ENCODE measurements around the gene THRA.

The THRA gene

DNA sequence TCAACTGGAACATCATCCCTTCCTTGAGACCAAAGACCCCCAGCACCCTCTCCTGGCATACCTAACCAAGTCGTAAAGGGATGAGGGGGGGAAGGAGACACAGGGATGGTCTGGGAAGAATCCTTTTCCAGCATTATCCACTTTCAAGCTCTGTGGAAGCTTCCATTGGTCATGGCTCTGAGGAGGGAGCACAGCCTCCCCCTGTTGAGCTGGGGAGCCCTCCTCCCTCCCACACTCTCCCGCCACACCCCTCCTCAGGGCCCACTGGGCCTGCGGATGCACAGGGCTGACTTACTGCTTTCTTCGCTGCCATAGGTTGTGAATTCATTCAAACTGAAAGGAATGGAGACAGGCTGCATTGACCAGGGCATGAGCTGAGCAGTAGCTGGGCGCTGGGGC, 35.2 kb upstream of the THRA start:
- DNase-seq: no peak

DNA sequence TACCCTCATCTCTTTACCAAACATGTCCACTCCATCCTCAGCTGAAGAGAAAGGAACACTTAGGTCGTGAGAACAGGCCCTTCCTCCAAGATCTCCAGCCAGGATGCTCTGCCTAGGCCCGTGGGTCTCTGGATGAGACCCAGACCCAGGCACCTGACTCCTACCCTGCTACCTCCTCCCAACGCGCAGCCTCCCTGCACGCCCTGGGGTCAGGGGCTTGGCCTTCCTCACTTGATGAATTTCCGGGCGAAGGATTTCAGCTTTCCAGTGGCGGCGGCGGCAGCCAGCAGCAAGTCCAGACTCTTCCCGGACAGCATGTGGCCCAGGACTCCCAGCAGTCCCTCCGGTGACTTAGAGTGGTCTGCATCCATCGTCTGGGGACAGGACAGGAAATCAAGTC, 34.2 kb upstream of the THRA start:
- no peak for DNase-seq

DNA sequence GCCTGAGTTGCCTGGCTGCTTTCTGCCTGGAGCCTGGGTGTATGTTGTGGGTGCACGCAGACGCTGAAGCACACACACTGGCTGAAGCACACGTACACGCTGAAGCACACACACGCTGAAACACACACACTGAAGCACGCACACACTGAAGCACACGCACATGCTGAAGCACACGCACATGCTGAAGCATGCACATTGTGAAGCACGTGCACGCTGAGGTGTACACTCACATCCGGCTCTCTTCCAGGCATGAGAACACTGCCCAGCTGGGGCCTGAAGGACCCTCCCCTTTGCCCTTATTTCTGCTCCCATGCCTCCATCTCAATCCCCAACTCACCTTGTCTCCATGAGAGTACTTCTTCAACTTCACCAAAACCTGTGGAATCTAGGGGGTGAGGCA, 31.1 kb upstream of the THRA start:
- DNase-seq: no peak

DNA sequence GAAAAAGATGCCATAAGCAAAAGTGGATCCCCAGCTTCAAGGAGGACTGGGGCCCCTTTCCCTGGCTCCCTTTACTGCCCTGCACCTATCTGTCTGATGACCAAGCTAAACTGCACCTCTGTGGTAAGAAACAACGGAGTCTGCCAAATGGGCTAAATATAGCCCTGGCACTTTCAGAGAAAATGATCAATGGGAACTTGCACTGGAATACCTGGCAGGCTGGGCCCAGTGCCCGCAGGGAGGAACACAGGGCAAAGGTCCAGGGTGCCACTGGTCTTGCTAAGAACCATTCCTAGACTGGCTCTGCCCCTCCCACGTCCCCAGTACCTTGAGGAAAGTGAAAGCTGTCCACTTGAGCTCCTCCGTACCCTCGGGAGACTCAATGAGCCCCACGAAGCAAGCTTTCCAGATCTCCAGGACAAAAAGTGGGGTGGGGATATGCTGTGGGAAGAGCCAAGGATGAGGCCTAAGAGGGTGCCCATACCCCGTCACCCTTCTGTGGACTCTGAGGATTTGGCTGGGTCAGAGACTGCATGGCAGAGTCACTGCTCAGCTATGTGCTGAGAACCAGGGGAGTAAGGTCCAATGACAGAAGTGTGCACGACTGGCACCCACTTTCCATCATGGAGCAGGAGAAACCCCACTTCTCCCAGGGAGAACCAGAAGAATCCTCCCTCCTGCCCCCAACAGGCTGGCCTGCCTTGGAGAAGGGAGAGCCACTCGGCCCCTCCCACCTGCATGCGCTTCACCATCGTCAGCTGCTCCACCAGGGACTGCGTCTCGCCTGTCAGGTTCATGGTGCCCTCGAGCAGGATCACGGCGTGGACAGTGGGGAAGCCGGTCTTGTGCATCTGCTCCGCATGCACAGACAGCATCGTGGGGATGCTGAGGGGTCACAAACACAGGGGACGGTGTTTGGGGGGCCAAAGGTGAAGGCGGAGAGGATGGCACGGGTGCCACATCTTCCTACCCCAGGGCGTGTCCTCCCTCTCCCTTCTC, 30.1 kb upstream of the THRA start:
- no peak for DNase-seq

GRCh38 chr17:40033339-40033738, 29.4 kb upstream of the THRA start:
- DNase-seq: no peak

- DNase-seq: no peak
Observed at GRCh38 chr17:40034426-40035161, 28.2 kb upstream of the THRA start.

GRCh38 chr17:40035162-40035559, 27.6 kb upstream of the THRA start:
- peak; percentile 46 for DNase-seq

- peak; percentile 70 for DNase-seq
Observed at GRCh38 chr17:40038882-40039513, 23.8 kb upstream of the THRA start.

GRCh38 chr17:40041196-40041595, 21.6 kb upstream of the THRA start:
- no peak for DNase-seq

- DNase-seq: no peak
Observed at GRCh38 chr17:40056379-40057015, 6.3 kb upstream of the THRA start.

GRCh38 chr17:40058186-40058784, 4.5 kb upstream of the THRA start:
- DNase-seq: no peak

GRCh38 chr17:40058865-40059264, 3.9 kb upstream of the THRA start:
- DNase-seq: no peak

DNA sequence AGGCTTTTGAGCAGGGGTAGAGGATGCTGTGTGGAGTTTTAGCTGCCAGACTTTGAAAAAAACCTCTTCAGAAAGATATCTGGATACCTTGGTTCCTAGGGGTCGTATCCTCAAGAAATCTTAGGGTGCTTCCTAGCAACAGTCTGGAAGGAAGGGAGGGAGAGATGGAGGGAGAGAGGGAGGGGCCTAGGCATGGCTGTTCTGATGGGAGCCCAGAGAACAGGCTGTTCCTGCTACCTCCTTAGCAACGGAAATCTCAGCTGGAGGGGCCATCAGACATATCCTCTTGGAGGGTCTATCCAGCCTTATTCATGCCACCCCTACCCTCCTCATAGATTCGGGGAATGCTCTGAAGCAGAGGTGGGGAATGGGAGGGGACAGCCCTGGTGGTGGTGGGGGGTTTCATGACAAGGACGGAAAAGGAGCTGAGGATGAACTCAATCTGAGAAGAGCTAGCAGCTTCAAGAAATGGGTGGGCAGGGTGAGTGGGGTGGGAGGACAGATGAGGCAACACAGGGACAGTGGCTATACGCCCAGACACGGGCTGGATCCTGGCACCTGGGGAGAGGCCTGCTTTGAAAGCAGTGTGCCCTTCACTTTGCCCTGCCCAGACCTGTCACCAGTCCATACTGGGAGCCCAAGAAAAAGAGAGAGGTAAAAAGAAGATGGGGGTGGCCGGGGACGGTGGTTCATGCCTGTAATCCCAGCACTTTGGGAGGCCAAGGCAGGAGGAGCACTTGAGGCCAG, 2.9 kb upstream of the THRA start:
- no peak for DNase-seq

DNA sequence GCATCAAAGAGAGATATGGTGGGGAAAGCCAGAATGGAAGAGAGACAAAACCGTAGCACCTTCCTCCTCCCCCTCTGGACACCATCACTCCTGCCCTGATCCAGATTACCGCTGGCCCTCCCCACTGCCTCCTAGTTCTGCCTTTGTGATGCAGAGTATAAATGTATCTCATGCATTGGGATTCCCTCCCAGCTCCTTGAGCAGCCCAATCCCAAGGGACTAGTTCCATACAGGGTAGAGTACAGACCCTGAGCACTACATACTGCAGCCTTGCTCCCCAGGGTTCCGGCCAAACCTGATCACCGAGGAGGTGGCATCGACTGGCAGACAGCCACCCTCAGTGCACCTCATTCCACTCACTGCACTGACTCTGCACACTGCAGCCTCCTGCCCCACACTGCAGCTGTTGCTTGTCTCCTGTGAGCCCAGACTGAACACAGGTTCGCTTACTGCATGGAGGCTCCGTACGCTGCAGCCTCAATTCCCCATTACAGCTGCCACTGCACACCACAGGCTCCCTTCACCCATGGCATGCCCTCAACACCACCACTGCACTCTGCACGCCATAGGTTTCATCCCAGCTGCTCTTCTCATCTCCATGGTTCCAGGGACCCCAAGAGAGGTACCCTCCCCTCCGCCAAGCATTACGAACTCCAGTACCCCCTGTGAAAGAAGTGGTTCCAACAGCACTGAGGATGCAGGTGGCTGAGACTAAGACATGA, 1.7 kb upstream of the THRA start:
- no peak for DNase-seq

DNA sequence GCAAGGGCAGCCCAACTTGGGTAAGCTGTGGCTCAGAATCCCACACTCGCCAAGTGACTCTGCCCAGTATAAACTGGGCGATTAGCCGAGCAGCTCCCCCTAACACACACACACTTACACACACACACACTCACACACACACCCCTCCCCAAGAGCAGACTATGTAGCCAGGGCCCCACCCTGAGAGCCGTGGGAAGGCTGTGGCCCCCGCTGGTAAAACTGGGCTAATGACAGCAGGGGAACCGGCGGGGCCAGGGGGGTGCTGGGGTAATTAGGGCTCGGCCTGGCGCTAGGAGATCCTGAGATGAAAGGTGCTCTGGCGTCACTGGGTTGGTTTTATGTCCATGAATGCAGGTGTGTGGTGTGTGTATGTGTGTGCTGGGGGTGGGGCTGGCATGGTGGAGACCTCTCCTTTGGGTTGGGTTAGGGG, 1.1 kb upstream of the THRA start:
- no peak for DNase-seq

- no peak for DNase-seq
Observed at GRCh38 chr17:40063187-40063771, 514 bp downstream of the THRA start.

DNA sequence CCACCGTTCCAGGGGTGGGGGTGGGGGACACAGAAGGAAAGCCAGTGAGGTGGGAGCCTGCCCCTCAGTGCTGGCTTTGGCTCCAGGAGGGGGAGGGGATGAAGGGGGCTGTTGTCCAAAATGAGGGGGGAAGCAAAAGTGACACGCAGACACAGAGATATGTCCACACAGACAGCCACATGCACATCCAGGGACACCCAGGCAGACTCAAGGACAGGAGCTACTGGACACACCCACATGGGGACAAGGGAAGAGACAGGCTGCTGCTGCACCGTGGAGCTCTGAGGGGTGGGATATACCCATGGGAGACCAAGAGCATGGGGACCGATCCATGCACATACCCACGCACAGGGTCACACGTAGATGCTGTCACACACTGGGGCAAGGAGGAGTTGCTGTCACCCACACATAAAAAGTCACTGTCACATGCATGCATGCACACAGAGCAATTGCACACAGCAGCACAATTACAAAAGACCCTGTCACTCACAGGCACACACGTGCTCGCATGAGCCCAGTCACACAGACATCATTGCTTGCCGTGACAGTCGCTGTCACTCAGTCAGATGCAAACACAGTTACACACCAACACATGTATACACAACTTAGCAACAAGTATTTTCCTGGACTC, 1.3 kb downstream of the THRA start:
- no peak for DNase-seq

DNA sequence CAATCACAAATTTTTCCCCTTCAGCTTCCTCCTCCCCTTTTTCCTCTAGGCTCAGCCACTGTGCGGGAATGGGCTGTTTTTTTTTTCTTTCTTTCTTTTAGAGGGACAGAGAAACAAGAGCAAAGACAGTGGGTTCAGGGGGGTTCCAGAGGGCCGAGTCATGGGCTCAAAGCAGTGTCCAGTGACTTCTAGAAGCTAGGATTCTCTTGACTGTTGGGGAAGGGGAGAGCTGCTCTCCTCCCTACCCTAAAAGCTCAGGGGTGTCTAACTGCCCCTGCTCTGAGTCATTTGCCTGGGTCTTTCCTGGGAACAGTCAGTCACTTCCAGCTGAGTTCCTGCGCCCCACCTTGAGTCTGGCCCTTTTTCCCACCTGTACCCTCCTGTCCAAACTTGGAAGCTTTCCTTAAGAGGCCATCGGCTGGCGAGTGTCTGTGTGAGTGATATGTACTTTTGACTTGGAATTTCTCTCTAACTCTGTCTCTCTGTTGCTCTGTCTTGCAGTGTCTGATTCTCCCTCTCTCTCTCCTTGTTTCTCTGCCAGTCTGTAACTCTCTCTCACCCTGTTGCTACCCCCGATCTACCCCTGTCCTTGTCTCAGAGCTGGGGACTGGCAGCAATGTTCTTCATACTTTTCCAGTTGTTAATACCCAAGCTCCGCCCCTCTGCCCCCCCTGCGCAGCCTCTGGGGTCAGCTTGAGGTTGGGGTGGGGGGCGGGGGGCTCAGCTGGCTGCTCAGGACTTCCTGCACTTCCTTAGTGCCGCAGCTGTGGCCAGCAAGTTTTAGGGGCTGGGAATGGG, 2.4 kb downstream of the THRA start:
- DNase-seq: peak; percentile 78

DNA sequence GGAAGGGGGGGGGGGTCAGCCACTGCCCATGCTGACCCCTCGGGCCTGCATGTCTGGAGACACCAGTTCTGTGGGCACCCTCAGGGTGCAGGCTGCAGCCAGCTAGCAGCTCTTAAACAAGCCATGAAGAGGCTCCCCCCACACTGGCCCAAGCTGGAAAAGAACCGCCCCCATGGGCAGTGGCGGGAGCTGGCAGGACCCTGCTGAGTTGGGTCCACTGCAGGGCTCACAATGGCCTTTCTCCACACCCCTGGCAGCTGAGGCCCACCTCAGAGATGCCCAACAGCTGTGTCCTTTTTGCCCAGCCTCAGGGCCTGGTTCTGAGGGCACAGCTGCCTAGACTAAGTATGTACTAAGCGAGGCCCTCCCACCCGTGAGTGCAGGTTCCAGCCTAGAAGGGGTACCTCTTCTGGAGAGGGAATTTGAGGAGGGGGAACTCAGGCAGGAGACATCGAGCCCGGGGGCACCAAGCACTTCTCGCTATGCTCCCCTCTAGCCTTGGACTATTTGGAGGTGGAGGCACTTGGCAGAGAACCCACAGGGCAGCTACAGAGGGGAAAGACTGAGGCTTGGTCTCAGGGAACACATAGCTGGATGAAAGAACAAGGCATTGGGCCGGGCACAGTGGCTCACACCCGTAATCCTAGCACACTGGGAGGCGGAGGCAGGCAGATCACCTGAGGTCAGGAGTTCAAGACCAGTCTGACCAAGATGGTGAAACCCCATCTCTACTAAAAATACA, 3.2 kb downstream of the THRA start:
- no peak for DNase-seq
